Pons (tissue), 1 donor: ENCODE measurements around the gene MEX3D.

Experiments
- DNase-seq: peaks from one replicate; pipeline ENCODE4 v3.0.0-alpha.2; 2016; ENCODE audit warnings: low spot score

Gene MEX3D

GRCh38 chr19:1568320-1569019, at the start of gene MEX3D:
MEX3D (minus strand) TSS chr19:1568325; CDS start chr19:1568058, 267 bp downstream.
- DNase-seq = peak; percentile 36

GRCh38 chr19:1616875-1617274, 48.8 kb upstream of the MEX3D start:
- DNase-seq = no peak

- DNase-seq = no peak
Observed at GRCh38 chr19:1616396-1616795, 48.3 kb upstream of the MEX3D start.

GRCh38 chr19:1615156-1615765, 47.1 kb upstream of the MEX3D start:
- no peak for DNase-seq

- no peak for DNase-seq
Observed at GRCh38 chr19:1613808-1614570, 45.9 kb upstream of the MEX3D start.

- no peak for DNase-seq
Observed at GRCh38 chr19:1613146-1613545, 45.0 kb upstream of the MEX3D start.

- DNase-seq = no peak
Observed at GRCh38 chr19:1612114-1613086, 44.3 kb upstream of the MEX3D start.

GRCh38 chr19:1611353-1611752, 43.2 kb upstream of the MEX3D start:
- no peak for DNase-seq

- no peak for DNase-seq
Observed at GRCh38 chr19:1610579-1610978, 42.5 kb upstream of the MEX3D start.

GRCh38 chr19:1609680-1610474, 41.8 kb upstream of the MEX3D start:
- DNase-seq = no peak

GRCh38 chr19:1609103-1609396, 40.9 kb upstream of the MEX3D start:
- no peak for DNase-seq

- no peak for DNase-seq
Observed at GRCh38 chr19:1608359-1609102, 40.4 kb upstream of the MEX3D start.

GRCh38 chr19:1606138-1606651, 38.1 kb upstream of the MEX3D start:
- no peak for DNase-seq

- DNase-seq = peak; percentile 95
Observed at GRCh38 chr19:1605236-1606137, 37.4 kb upstream of the MEX3D start, which contains the start of gene UQCR11. UQCR11 (minus strand) TSS chr19:1605462; CDS start chr19:1605409, 53 bp downstream.

GRCh38 chr19:1602091-1602707, 34.1 kb upstream of the MEX3D start:
- no peak for DNase-seq

- no peak for DNase-seq
Observed at GRCh38 chr19:1601613-1602064, 33.5 kb upstream of the MEX3D start.

- no peak for DNase-seq
Observed at GRCh38 chr19:1599460-1599846, 31.3 kb upstream of the MEX3D start.

- DNase-seq = no peak
Observed at GRCh38 chr19:1598777-1599459, 30.8 kb upstream of the MEX3D start.
